Measurements from ENCODE around the gene TBC1D5.
"Not testable (repeated sequence)": the region's sequence is repeated elsewhere in the genome, so short reads cannot be mapped to it uniquely, and the experiment has no call there.

The TBC1D5 gene

DNA sequence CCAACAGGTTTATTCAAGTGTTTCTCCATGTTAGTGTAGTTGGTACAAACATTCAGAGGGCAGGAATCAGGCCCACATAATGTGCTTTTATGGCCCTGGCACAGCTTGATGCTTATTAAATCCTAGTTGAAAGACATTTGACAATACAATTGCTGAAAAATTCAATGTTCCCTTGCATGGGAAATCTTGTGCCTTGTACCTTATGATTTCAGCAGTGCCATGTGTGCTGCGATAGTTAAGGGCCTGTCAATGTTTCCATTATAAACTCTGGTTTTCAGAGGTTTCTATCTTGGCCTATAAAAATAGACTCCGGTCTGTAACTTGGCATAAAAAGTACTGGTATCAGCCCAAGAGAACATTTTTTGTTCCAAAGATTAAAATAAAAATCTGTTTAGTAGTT, 207.2 kb downstream of the TBC1D5 start:
- DNase-seq = no peak

DNA sequence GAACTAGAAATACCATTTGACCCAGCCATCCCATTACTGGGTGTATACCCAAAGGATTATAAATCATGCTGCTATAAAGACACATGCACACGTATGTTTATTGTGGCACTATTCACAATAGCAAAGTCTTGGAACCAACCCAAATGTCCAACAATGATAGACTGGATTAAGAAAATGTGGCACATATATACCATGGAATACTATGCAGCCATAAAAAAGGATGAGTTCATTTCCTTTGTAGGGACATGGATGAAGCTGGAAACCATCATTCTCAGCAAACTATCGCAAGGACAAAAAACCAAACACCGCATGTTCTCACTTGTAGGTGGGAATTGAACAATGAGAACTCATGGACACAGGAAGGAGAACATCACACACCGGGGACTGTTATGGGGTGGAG, 210.0 kb downstream of the TBC1D5 start:
- not testable (repeated sequence) for DNase-seq

DNA sequence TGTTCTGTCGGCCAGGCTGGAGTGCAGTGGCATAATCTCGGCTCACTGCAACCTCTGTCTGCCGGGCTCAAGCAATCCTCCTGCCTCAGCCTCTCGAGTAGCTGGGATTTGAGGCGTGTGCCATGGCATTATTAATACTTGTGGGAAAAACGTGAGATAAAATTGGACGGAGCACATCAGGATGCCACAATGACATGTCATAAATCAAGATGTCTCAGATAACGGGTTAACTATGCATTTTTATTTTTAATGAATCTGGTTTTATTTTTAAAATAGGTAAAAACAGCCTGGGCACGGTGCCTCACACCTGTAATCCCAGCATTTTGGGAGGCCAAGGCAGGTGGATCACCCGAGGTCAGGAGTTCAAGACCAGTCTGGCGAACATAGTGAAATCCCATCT, 212.8 kb downstream of the TBC1D5 start:
- DNase-seq = no peak

DNA sequence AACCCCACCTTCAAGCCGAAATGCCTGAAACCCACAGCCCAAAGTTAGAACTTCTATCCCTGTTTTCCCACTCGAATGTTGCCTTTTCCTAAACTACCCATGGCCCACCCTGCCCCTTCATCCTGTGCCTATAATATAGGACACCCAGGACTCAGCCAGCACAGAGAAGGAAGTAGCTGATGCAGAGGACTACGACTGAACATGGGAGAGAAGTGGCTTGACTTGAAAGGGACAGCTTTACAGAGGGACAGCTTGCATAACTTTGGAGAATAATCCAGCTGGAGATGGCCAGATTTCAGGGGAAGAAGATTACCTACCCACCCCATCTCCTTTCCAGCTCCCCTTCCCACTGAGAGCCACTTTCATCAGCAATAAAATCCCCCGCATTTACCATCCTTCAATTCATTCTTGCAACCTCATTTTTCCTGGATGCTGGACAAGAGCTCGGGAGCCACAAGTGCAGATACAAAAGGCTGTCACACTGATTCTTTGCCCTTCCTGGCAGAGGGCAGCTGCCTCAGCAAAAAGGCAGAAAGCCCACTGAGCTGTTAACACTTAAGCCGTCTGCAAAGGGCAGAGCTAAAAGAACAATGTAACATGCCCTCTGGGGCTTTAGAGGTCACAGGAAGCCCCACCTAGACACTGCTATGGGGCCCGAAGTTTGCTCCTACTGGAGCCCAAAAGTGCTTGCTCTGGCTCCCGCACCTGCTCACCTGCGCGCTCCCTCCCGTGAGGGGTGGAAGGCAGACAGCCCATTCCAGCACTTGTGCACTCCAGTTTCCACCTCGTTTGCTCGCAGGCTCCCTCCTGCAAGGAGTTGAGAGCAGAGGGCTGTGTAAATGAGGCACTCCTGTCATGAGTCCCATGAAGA, 224.0 kb downstream of the TBC1D5 start:
- DNase-seq = no peak

DNA sequence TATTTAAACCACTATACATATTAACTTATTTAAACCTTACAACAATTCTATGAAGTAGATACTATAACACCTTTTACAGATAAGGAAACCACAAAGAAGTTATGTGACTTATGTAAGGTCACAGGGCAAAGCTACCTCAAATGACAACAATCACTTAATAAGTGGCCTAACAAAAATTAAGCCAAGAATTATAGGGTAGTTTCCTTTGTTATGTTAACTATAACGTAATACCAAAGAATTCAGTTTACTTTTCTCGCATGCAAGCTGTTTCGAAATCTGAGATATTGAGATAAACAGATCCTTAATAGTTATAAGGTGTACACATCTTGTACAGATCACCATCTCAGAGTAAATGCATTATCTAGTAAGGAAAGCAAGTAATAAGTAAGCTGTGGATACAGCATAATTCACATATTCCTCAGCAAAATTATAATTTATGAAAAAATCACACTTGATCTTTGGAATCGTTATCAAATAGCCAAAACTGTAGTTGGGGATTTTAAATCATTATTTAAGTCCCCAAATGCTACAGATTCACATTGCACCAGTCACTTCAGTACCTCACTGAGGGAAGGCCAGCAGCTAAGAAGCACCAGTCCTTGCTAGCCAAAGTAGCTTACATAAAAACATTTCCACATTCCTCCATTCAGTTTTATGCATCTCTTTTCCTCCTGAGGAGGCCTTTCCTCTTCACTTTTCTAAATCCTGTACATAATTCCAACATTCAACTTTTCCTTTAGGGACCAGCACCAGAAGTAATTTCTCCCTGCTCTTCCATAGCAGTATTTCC, 226.8 kb downstream of the TBC1D5 start:
- no peak for DNase-seq

DNA sequence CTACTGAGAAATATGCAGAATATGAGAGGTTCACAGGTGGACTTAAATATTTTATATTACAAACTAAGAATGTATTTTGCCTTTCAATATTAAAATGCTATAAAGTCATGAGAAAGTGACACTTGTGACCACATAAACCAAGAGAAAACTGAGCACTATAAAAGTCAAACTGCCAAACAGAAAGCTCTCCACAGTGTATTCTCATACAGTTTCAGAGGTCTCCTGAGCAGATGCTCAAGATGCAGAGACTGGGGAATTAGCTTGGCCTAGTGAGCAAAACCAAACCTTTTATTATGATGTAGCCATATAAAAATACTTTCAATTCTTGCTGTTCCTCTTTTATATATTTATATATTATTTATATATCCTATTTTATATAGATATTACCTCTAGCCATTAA, 227.8 kb downstream of the TBC1D5 start:
- DNase-seq = no peak

DNA sequence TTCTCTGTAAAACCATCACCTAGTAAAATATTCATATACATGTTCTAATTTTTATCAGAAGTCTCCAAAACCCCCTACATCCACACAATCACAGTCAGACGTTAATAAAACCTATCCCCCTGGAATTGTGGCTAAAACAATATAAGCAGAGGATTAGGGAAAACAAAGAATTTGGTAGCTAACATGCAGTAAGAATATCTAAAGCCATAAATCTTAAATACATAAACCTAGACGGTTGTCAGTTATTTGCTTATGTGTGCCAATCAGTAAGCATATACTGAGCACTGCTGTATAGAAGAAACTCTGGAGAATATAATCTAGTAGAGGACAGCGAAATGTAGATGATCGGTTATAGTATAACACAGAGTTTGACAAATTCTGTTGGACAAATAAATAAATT, 232.2 kb downstream of the TBC1D5 start:
- no peak for DNase-seq

DNA sequence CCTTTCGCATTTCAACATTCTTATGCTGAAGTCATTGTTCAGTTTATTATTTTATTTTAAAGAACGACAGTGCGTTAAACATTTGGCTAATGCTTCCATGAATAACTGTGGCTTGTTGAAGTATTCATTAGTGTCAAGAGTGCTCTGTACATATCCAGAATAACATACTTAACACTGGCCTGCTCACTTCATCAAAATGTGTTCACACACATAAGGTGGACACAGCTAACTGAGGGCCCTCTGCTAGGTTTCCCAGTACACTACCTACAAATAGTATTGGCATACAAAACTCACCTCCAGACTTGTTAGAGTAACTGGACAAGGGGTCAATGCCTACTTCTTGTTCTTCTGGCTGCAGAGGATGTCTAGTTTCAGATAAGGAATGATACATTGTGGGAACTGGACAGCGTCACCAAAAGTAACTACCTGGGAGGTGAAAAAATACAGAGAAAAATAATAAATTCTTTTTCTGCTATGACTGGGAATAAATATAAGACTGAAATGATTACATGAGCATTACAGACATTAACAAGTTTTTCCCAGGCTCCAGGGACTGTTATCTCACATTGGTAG, 234.2 kb downstream of the TBC1D5 start:
- DNase-seq = no peak

DNA sequence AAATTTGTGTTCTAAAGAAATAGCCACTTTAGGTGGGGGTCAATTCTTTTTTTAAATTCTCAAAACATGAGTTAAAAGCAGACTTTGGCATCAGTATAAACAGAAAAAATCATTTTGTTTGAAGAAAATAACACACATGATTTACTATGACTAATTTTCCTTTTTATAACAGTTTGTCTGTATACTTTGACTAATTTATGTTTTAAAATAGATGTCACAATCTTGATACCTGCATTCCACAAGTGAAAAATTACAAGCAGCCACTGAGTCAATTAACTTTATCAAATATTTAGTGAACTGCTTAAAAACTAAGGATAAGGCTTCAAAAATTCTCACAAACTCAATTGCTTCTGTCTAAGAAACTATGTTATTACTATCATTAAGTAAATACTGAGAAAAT, 235.0 kb downstream of the TBC1D5 start:
- DNase-seq = no peak

DNA sequence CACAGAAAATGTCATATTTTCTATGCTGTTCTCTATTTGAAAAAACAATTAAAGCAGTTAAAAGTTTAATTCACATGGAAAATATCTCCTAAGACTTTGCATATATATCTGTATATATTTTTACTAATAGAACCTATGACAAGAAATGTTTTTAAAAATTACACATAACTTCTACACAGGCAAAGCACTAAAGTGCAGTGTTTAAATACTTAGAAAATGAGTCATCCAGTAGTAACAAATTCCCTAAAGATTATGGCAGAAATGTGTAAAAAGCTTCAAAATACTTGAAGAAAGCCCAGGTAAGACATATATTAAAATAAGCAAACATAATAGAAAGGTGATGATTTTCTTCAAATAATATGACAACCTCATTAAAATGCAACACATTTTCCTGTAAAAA, 236.6 kb downstream of the TBC1D5 start:
- DNase-seq = no peak

DNA sequence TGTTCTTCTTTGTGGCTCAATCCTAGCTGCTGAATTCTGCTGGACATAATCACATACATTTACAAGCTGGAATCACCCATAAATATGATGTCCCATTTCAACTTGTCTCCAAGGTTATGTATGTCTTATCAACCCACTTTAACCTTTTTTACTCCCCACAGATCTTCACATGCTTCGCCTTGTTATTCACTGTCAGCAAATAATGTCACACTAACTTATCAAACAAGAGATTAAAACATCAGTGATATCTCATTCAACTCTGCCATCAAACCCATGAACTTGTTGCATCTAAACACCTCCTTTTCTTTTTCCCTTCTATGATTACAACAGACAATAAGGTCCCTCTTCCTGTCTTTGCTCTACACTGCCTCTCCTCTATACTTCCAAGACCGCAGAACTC, 240.7 kb downstream of the TBC1D5 start:
- no peak for DNase-seq

DNA sequence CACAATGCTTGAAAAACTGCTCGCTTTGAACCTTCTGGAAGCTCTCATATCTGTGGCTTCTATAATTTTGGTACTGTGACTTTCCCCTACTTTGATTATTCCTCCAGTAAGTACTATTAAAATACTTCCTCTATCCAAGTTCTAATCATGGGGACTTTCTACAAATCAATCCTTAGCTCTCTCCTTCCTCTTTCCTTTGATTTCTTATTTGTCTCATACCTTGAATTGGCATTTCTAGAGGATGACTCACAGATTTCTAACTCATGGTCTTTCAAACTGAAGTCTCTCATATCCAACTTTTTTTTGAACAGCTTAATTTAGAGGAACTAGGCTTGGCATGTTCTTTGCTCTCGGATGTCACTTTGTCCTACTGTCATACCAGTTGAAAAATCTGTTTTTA, 241.8 kb downstream of the TBC1D5 start:
- no peak for DNase-seq

DNA sequence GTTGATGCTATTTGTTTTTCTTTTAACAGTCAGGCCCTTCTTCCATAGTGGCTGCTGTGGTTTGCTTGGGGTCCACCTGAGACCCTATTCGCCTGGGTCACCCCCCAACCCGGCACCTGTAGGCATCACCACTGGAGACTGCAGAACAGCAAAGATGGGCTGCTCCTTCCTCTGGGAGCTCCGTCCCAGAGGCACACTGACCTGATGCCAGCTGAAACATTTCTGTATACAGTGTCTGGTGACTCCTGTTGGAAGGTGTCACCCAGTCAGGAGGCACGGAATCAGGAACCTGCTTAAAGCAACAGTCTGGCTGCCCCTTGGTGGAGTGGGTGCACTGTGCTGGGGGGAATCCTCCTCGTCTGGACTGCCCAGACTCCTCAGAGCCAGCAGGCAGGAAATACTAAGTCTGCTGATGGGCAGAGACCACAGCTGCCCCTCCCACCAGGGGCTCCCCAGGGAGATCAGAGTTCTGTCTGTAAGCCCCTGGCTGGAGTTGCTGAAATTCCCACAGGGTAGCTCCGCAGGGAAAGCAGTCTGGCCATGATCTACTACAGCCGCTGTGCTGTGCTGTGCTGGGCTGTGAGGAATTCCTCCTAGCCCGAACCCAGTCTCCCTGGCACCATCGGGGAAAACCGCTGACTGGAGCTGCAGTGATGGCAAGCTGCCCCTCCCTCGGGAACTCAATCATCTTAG, 248.2 kb downstream of the TBC1D5 start:
- no peak for DNase-seq

DNA sequence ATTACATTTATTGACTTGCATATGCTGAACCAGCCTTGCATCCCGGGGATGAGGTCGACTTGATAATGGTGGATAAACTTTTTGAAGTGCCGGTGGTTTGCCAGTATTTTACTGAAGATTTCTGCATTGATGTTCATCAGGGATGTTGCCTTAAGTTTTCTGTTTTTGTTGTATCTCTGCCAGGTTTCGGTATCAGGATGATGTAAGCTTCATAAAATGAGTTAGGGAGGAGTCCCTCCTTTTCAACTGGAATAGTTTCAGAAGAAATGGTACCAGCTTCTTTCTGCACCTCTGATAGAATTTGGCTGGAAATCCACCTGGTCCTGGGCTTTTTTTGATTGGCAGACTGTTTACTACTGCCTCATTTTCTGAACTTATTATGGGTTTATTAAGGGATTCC, 250.8 kb downstream of the TBC1D5 start:
- no peak for DNase-seq

DNA sequence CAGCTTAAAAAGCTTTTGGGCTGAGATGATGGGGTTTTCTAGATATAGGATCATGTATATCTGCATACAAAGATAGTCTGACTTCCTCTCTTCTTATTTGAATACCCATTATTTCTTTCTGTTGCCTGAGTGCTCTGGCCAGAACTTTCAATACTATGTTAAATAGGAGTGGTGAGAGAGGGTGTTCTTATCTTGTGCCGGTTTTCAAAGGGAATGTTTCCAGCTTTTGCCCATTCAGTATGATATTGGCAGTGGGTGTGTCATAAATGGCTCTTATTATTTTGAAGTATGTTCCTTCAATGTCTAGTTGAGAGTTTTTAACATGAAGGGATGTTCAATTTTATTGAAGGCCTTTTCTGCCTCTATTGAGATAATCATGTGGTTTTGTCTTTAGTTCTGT, 251.2 kb downstream of the TBC1D5 start:
- not testable (repeated sequence) for DNase-seq

DNA sequence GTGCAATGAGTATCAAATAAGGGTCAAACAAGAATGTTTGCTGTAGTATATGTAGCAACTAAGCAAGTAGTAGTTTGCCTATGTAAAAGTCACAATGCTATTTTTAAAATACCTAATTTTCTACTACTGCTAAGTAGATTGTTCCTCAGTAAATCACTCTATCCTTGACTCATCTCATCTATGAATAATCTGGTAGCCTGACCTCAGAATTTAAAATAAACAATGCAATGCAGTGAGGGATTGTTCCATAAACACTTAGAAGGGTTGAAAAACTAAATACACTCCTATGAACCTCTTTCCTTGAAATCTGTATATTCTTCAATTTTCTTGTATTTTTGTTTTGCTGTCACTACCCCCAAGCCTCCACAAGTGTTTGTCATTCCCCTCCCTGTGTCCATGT, 253.3 kb downstream of the TBC1D5 start:
- DNase-seq = no peak

DNA sequence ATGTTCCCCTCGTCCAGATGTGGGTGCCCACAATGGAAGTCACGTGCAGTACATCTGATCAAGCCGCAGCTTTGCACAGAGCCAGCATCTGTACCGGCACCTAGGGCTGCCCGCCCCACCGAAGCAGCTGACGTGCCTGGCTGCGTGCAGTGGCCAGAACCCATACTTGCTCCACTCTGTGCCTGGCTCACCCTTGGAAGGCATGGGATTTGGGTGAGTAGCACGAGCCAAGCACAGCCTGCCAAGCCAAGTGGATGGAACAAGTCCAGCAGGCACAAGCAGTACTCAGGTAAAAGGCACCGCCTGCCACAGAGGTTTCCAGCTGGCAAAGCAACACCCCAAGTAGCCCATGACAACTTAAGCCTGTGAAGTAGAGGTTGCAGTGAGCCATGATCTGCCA, 261.3 kb downstream of the TBC1D5 start:
- DNase-seq = no peak

DNA sequence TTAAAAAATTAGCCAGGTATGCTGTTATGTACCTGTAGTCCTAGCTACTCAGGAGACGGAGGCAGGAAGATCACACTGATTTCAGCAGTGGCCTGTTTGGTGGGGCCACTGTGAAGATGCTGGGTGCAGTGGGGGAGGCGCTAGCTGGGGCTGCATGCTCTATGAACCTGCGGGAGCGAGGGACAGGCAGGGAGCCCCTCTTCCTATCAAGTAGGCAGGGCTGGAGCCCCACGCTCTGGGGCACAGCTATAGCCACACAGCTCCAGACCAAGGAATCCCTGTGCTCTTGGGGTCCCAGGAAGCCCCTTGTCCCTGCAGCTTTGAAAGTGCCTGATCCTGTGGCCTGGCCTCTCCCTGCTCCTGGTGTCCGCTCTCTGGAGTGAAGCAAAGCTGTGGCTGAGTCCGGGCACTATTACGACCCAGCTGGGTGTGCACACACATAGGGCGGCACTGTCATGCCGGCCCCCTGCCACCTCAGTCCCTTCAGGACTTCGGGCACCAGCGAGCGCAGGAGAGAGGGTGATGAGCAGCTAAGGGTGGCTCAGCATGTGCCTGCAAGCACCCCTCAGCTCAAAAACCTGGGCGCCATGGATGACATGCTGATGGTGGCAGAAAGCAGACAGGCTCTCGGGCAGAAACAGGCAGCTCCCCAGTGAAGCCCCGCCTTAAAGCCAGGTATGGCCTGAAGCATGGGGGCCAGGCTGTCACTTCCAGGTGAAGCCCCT, 262.6 kb downstream of the TBC1D5 start:
- no peak for DNase-seq

DNA sequence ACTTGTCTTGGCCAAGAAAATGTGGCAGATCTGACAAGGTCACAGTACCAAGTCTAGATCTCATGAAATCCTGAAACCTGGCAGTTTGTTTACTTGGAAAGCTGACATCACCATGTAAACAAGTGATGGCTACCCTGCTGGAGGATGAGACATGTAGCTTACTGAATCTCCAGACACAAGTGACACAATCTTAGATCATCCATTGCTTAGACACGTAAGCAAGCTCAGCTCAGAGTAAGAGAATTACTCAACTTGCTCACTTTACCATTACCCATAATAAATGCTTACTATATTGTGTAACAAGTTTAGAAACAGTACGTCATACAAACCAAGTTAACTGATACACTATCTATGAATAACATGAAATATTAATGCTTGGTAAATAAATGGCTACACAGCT, 263.8 kb downstream of the TBC1D5 start:
- DNase-seq = no peak

DNA sequence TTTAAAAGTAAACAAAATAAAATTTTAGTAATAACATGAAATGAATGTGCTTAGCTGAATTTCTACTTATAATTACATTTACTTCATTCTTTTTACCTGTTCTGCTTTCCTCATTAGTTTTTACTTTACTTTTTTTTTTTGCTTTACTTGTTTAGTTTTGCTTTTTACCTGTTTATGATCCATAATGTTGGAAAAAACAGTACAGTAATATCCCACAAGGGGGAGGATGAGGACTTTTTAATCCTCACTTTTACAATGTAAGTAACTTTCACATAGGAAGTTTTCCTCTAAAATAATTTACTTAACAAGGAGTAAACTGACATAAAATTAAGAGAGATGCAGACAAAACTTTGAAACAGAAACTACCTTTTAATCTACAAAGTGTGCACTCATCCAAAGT, 268.7 kb downstream of the TBC1D5 start:
- no peak for DNase-seq

DNA sequence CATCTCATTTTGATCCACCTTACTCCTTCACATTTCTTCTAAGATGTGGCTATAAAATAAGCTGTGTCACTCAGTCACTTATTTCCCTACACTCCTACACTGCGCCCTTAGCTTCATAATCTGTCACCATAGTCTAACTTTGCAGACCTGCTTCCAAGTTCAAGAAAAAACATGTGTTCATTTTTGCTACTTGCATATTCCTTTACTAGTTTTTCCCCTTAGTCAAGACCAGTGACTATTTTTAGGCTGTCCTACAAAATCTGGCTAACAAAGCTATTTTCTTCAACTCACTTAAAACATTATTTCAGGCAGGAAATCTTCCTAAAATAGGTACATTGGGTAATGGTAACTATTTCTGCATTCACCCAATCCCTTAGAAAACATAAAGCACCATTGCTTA, 272.5 kb downstream of the TBC1D5 start:
- DNase-seq = no peak

DNA sequence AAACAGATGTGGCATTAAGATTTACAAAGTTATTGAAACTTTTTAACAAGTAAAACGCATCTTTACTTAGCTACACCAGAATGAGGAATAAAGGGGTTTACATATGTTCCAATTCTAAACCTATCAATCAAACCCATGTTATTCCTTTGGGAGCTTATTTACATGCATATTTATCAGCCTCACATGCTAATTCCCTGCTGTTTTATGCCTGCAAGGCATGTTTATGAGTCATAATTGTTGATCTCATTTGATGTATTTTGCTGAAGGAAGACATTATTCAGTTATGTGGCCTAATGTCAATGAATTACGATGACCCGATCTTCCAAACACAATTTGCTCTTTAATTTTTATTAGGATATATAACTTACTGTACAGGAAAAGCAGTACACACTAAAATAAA, 272.9 kb downstream of the TBC1D5 start:
- DNase-seq = no peak

DNA sequence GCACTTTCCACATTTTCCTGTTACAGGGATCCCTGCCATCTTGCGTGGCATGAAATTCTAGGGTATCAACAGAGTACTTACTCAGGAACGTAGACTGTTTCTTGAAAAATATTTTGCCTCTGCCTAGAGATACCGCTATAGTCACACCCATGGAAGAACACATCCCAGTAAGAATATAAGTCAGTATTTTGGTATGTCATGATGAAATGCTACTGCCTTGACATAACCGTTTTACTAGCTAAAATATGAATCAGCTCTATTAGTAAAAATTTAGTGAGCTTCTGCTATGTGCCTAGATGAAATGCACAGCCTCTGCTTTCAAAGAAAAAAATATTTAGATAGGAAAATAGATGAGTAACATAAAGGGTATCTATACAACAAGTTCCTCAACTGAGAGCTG, 276.4 kb downstream of the TBC1D5 start:
- no peak for DNase-seq

All from T-helper 1 cell (primary cell).